Liver (tissue), 3 donors: Measurements from ENCODE around the gene BIN1.

Experiments used
- GABPA ChIP-seq, 2 donors: IDR thresholded peaks in 1 of 2; conservative IDR thresholded peaks in 1 of 2; 2 replicates each; pipeline ENCODE4 v1.6.1; 2016; ENCODE audit warnings: antibody characterized with exemption in 2 of 2, mild to moderate bottlenecking in 1 of 2, moderate library complexity in 1 of 2
- JUND ChIP-seq, 2 donors: IDR thresholded peaks; 2 replicates each; pipeline ENCODE4 v1.6.1; 2016; ENCODE audit warnings: antibody characterized with exemption in 2 of 2
- RAD21 ChIP-seq, 2 donors: IDR thresholded peaks; 2 replicates each; pipeline ENCODE4 v1.6.1; 2016; ENCODE audit warnings: antibody characterized with exemption in 2 of 2, mild to moderate bottlenecking in 2 of 2
- SP1 ChIP-seq: IDR thresholded peaks from 2 replicates; pipeline ENCODE4 v1.6.1; 2018; ENCODE audit warnings: antibody characterized with exemption, mild to moderate bottlenecking
- TAF1 ChIP-seq: conservative IDR thresholded peaks from 2 replicates; pipeline ENCODE4 v1.6.1; 2016; ENCODE audit warnings: antibody characterized with exemption, mild to moderate bottlenecking
- YY1 ChIP-seq: IDR thresholded peaks from 2 replicates; pipeline ENCODE4 v1.6.1; 2016; ENCODE audit warnings: antibody characterized with exemption, mild to moderate bottlenecking
- TF ChIP-seq, protein P1 (sequence below): fragments of 150-350 bp; IDR thresholded peaks from 2 replicates; pipeline ENCODE4 v1.5.1; 2017; ENCODE audit warnings: improper control_type of control experiment, low read depth, low read length; ENCODE audit not compliant: missing input control
- TF ChIP-seq, protein P2 (sequence below): IDR thresholded peaks from 2 replicates; pipeline ENCODE4 v1.6.1; 2016; ENCODE audit warnings: antibody characterized with exemption
- TF ChIP-seq, protein P3 (sequence below): IDR thresholded peaks from 2 replicates; pipeline ENCODE4 v1.6.1; 2016; ENCODE audit warnings: antibody characterized with exemption, mild to moderate bottlenecking
- donor health status: healthy.
- donor health status: healthy.

DNA sequence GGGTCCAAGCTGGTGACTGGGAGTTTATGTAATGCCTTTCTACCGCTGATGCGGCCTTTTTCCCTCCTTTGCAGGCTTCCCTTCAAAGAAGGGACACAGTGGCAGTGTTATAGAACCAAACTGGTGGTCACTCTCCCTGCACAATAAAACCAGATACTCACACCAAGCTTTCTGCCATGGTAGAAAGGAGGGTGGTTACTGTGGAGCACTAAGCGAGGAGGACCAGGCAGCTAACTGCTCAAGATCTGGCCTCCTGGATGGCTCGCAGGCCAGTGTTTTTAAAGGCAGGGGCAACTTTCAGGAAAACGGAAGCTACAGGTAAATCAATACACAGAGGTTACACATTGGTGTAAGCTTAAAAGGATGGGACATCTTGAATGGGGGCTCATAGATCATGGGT, 89.4 kb downstream of the BIN1 start:
- no peak for TF ChIP-seq TAF1
- TF ChIP-seq, protein P1, sequence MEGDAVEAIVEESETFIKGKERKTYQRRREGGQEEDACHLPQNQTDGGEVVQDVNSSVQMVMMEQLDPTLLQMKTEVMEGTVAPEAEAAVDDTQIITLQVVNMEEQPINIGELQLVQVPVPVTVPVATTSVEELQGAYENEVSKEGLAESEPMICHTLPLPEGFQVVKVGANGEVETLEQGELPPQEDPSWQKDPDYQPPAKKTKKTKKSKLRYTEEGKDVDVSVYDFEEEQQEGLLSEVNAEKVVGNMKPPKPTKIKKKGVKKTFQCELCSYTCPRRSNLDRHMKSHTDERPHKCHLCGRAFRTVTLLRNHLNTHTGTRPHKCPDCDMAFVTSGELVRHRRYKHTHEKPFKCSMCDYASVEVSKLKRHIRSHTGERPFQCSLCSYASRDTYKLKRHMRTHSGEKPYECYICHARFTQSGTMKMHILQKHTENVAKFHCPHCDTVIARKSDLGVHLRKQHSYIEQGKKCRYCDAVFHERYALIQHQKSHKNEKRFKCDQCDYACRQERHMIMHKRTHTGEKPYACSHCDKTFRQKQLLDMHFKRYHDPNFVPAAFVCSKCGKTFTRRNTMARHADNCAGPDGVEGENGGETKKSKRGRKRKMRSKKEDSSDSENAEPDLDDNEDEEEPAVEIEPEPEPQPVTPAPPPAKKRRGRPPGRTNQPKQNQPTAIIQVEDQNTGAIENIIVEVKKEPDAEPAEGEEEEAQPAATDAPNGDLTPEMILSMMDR: no peak
- TF ChIP-seq YY1: no peak
- no peak for TF ChIP-seq GABPA (IDR thresholded peaks at IDR 0.05 in 1 of 2, conservative IDR thresholded peaks at IDR 0.05 in 1 of 2)
- no peak for TF ChIP-seq JUND (IDR thresholded peaks at IDR 0.05)
- no peak for TF ChIP-seq RAD21 (IDR thresholded peaks at IDR 0.05)
- TF ChIP-seq, protein P2, sequence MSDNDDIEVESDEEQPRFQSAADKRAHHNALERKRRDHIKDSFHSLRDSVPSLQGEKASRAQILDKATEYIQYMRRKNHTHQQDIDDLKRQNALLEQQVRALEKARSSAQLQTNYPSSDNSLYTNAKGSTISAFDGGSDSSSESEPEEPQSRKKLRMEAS: no peak
- no peak for TF ChIP-seq SP1
- TF ChIP-seq, protein P3, sequence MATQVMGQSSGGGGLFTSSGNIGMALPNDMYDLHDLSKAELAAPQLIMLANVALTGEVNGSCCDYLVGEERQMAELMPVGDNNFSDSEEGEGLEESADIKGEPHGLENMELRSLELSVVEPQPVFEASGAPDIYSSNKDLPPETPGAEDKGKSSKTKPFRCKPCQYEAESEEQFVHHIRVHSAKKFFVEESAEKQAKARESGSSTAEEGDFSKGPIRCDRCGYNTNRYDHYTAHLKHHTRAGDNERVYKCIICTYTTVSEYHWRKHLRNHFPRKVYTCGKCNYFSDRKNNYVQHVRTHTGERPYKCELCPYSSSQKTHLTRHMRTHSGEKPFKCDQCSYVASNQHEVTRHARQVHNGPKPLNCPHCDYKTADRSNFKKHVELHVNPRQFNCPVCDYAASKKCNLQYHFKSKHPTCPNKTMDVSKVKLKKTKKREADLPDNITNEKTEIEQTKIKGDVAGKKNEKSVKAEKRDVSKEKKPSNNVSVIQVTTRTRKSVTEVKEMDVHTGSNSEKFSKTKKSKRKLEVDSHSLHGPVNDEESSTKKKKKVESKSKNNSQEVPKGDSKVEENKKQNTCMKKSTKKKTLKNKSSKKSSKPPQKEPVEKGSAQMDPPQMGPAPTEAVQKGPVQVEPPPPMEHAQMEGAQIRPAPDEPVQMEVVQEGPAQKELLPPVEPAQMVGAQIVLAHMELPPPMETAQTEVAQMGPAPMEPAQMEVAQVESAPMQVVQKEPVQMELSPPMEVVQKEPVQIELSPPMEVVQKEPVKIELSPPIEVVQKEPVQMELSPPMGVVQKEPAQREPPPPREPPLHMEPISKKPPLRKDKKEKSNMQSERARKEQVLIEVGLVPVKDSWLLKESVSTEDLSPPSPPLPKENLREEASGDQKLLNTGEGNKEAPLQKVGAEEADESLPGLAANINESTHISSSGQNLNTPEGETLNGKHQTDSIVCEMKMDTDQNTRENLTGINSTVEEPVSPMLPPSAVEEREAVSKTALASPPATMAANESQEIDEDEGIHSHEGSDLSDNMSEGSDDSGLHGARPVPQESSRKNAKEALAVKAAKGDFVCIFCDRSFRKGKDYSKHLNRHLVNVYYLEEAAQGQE: no peak
